SK-N-MC (cell line): ENCODE results near the gene CALY.

Experiments
- DNase-seq: peaks from one replicate; pipeline ENCODE4 v3.0.0-alpha.2; 2011; ENCODE audit warnings: low read depth, low spot score
- H3K27ac ChIP-seq: fragments of 200-600 bp; sonication (generic); 2 replicates; pipeline ENCODE4 v1.5.1; 2016; ENCODE audit warnings: mixed run types
- H3K36me3 ChIP-seq: fragments of 200-600 bp; sonication (generic); 2 replicates; pipeline ENCODE4 v1.6.1; 2017; ENCODE audit warnings: antibody characterized with exemption, low read length, mixed read lengths; ENCODE audit not compliant: insufficient read depth
- H3K4me3 ChIP-seq: fragments of 200-600 bp; sonication (generic); 2 replicates; pipeline ENCODE4 v1.5.1; 2016
- H3K9ac ChIP-seq: fragments of 200-600 bp; sonication (generic); 2 replicates; pipeline ENCODE4 v1.8.0; 2017; ENCODE audit warnings: mixed run types, mixed read lengths; ENCODE audit not compliant: insufficient read length
- H3K9me3 ChIP-seq: fragments of 200-600 bp; sonication (generic); 2 replicates; pipeline ENCODE4 v1.6.1; 2017; ENCODE audit warnings: low read depth, mild to moderate bottlenecking, antibody characterized with exemption, low read length, moderate library complexity, mixed read lengths
- EZH2 ChIP-seq: fragments of 200-600 bp; sonication (generic); IDR thresholded peaks from one replicate; pipeline ENCODE4 v1.6.1; 2017; ENCODE audit warnings: antibody characterized with exemption
- FOXP2 ChIP-seq: optimal IDR thresholded peaks from 2 replicates; pipeline ENCODE3; 2011; ENCODE audit warnings: mild to moderate bottlenecking, moderate library complexity; ENCODE audit not compliant: insufficient read depth; ENCODE audit errors: extremely low read length, control extremely low read depth
- POLR2AphosphoS5 ChIP-seq: IDR thresholded peaks from 2 replicates; pipeline ENCODE4 v1.6.1; 2012; ENCODE audit warnings: mild to moderate bottlenecking, low read depth, low read length, borderline replicate concordance

Gene CALY

GRCh38 chr10:133285217-133285616 is 51.5 kb downstream of the CALY start:
- Histone ChIP-seq H3K9ac (no peak overlapping the region), H3K27ac (no peak overlapping the region), H3K9me3 (no peaks in the 10 kb centered on the region), H3K36me3 (no peaks in the 10 kb centered on the region; the same call in 1 of the 2 replicates), H3K4me3 (no peak overlapping the region)
- TF ChIP-seq POLR2AphosphoS5: no peak
- TF ChIP-seq EZH2: no peak
- TF ChIP-seq FOXP2: no peak
- no peak for DNase-seq

- Histone ChIP-seq H3K9ac (no peak overlapping the region), H3K27ac (no peak overlapping the region), H3K4me3 (no peak overlapping the region), H3K36me3 (no peaks in the 10 kb centered on the region; the same call in 1 of the 2 replicates), H3K9me3 (no peaks in the 10 kb centered on the region)
- no peak for TF ChIP-seq FOXP2
- TF ChIP-seq EZH2: no peak
- no peak for TF ChIP-seq POLR2AphosphoS5
- DNase-seq: no peak
Measured at GRCh38 chr10:133283931-133284330, 52.8 kb downstream of the CALY start.

- no peak for DNase-seq
- H3K9me3 ChIP-seq: no peaks in the 10 kb centered on the region
- no peaks in the 10 kb centered on the region; the same call in 1 of the 2 replicates for H3K36me3 ChIP-seq
- TF ChIP-seq POLR2AphosphoS5: no peak
- TF ChIP-seq EZH2: no peak
- TF ChIP-seq FOXP2: no peak
- H3K27ac ChIP-seq: no peak overlapping the region
- no peak overlapping the region for H3K9ac ChIP-seq
- H3K4me3 ChIP-seq: no peak overlapping the region
Measured at GRCh38 chr10:133282846-133283390, 53.8 kb downstream of the CALY start.

GRCh38 chr10:133281628-133282372 is 54.9 kb downstream of the CALY start:
- DNase-seq: no peak
- H3K9ac ChIP-seq: no peak overlapping the region
- no peak overlapping the region for H3K4me3 ChIP-seq
- no peak overlapping the region for H3K27ac ChIP-seq
- TF ChIP-seq FOXP2 (no peak), EZH2 (no peak), POLR2AphosphoS5 (no peak)
- H3K36me3 ChIP-seq: no peaks in the 10 kb centered on the region; the same call in 1 of the 2 replicates
- no peaks in the 10 kb centered on the region for H3K9me3 ChIP-seq

GRCh38 chr10:133281084-133281483 is 55.6 kb downstream of the CALY start:
- Histone ChIP-seq H3K9me3 (no peaks in the 10 kb centered on the region), H3K4me3 (no peak overlapping the region), H3K27ac (no peak overlapping the region), H3K9ac (no peak overlapping the region), H3K36me3 (no peaks in the 10 kb centered on the region; the same call in 1 of the 2 replicates)
- DNase-seq: no peak
- TF ChIP-seq POLR2AphosphoS5 (no peak), EZH2 (no peak), FOXP2 (no peak)

GRCh38 chr10:133280391-133281059 is 56.2 kb downstream of the CALY start:
- no peaks in the 10 kb centered on the region; the same call in 1 of the 2 replicates for H3K36me3 ChIP-seq

GRCh38 chr10:133279326-133280226 is 57.1 kb downstream of the CALY start:
- H3K9ac ChIP-seq: no peak overlapping the region
- no peak overlapping the region for H3K4me3 ChIP-seq
- no peaks in the 10 kb centered on the region for H3K9me3 ChIP-seq
- no peak overlapping the region for H3K27ac ChIP-seq
- DNase-seq: no peak
- no peaks in the 10 kb centered on the region; the same call in 1 of the 2 replicates for H3K36me3 ChIP-seq
- no peak for TF ChIP-seq EZH2
- TF ChIP-seq FOXP2: no peak
- TF ChIP-seq POLR2AphosphoS5: no peak

More at GRCh38 chr10:133280391-133281059, 56.2 kb downstream of the CALY start:
- no peak overlapping the region for H3K27ac ChIP-seq
- no peak overlapping the region for H3K4me3 ChIP-seq
- H3K9ac ChIP-seq: no peak overlapping the region
- no peak for TF ChIP-seq EZH2
- TF ChIP-seq FOXP2: no peak
- no peak for TF ChIP-seq POLR2AphosphoS5
- DNase-seq: no peak
- no peaks in the 10 kb centered on the region for H3K9me3 ChIP-seq

GRCh38 chr10:133278577-133279265 is 58.0 kb downstream of the CALY start:
- Histone ChIP-seq H3K4me3 (no peak overlapping the region), H3K9me3 (no peaks in the 10 kb centered on the region), H3K36me3 (no peaks in the 10 kb centered on the region; the same call in 1 of the 2 replicates), H3K27ac (no peak overlapping the region), H3K9ac (no peak overlapping the region)
- DNase-seq: no peak
- no peak for TF ChIP-seq POLR2AphosphoS5
- TF ChIP-seq FOXP2: no peak
